ENCODE measurements around the gene FAM120A.

DNA sequence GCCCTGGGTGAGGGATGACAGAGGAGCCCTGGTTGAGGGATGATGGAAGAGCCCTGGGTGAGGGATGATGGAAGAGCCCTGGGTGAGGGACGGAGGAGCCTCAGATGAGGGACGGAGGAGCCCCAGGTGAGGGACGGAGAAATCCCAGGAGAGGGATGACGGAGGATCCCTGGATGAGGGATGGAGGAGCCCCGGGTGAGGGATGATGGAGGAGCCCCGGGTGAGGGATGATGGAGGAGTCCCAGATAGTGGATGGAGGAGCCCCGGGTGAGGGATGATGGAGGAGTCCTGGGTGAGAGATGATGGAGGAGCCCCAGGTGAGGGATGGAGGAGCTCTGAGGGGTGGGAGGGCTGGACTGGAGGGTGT lies 135.8 kb downstream of the FAM120A start:
- TF ChIP-seq EZH2 (IDR thresholded peaks at IDR 0.05; ENCODE audit: low read length, missing control alignments): no peak
- TF ChIP-seq, protein P1, sequence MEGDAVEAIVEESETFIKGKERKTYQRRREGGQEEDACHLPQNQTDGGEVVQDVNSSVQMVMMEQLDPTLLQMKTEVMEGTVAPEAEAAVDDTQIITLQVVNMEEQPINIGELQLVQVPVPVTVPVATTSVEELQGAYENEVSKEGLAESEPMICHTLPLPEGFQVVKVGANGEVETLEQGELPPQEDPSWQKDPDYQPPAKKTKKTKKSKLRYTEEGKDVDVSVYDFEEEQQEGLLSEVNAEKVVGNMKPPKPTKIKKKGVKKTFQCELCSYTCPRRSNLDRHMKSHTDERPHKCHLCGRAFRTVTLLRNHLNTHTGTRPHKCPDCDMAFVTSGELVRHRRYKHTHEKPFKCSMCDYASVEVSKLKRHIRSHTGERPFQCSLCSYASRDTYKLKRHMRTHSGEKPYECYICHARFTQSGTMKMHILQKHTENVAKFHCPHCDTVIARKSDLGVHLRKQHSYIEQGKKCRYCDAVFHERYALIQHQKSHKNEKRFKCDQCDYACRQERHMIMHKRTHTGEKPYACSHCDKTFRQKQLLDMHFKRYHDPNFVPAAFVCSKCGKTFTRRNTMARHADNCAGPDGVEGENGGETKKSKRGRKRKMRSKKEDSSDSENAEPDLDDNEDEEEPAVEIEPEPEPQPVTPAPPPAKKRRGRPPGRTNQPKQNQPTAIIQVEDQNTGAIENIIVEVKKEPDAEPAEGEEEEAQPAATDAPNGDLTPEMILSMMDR (conservative IDR thresholded peaks at IDR 0.05 in 1 of 2, IDR thresholded peaks at IDR 0.05 in 1 of 2; ENCODE audit: low read depth in 1 of 2, low read length in 2 of 2): no peak

All from fibroblast of lung (primary cell).